ENCODE results near the gene CRYGN. TPM values are rescaled to one million over a fixed set of nuclear protein-coding genes. Genes with fewer than 3 reads are reported as not detected.

Gene CRYGN
- total and polyA plus RNA-seq, 2 donors from 2014 or later: 0.22 TPM; not detected in 1

DNA sequence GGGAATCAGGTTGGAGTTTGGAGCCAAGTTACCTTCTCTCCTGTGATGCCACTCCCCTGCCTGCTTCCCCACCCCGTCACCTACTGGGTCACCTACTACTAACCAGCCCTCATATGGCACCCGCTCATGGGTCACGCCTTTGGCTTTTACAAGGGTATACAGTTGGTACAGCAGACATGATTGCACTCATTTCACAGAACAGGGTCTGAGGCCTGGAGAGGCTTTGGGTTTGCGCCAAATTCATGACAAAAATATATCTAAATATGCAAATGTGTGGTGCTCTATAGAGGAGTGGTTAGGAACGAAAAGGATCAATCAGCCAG lies 10.7 kb downstream of the CRYGN start:
- intact Hi-C loops (cut with DNase I): no loop called here
- Histone ChIP-seq H3K9ac (ENCODE audit: low read length in 3 of 3) (no peak overlapping the region), H3K27me3 (ENCODE audit: control insufficient read depth, insufficient read depth, low read length) (no peaks in the 10 kb centered on the region), H3K9me3 (ENCODE audit: control insufficient read depth in 2 of 3, insufficient read depth in 1 of 3, low read length in 3 of 3) (no peaks in the 10 kb centered on the region), H3K4me1 (ENCODE audit: control insufficient read depth in 2 of 3, insufficient read depth in 2 of 3, low read depth in 1 of 3, low read length in 3 of 3) (peaks cover 0 to 8% (median 8%) of the 10 kb centered on the region in 3 donors), H3K4me3 (ENCODE audit: low read length in 3 of 3) (no peak overlapping the region), H3K27ac (ENCODE audit: low read depth in 2 of 2, low read length in 2 of 2) (peak overlapping the region; percentile 9 to 75), H3K36me3 (ENCODE audit: control insufficient read depth in 2 of 3, insufficient read depth in 3 of 3, low read length in 3 of 3) (no peaks in the 10 kb centered on the region)
- no peak for FAIRE-seq
- no peak for DNase-seq
- TF ChIP-seq, protein P1, sequence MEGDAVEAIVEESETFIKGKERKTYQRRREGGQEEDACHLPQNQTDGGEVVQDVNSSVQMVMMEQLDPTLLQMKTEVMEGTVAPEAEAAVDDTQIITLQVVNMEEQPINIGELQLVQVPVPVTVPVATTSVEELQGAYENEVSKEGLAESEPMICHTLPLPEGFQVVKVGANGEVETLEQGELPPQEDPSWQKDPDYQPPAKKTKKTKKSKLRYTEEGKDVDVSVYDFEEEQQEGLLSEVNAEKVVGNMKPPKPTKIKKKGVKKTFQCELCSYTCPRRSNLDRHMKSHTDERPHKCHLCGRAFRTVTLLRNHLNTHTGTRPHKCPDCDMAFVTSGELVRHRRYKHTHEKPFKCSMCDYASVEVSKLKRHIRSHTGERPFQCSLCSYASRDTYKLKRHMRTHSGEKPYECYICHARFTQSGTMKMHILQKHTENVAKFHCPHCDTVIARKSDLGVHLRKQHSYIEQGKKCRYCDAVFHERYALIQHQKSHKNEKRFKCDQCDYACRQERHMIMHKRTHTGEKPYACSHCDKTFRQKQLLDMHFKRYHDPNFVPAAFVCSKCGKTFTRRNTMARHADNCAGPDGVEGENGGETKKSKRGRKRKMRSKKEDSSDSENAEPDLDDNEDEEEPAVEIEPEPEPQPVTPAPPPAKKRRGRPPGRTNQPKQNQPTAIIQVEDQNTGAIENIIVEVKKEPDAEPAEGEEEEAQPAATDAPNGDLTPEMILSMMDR (IDR thresholded peaks at IDR 0.05; ENCODE audit: borderline replicate concordance, extremely low read depth, insufficient read depth): no peak

DNA sequence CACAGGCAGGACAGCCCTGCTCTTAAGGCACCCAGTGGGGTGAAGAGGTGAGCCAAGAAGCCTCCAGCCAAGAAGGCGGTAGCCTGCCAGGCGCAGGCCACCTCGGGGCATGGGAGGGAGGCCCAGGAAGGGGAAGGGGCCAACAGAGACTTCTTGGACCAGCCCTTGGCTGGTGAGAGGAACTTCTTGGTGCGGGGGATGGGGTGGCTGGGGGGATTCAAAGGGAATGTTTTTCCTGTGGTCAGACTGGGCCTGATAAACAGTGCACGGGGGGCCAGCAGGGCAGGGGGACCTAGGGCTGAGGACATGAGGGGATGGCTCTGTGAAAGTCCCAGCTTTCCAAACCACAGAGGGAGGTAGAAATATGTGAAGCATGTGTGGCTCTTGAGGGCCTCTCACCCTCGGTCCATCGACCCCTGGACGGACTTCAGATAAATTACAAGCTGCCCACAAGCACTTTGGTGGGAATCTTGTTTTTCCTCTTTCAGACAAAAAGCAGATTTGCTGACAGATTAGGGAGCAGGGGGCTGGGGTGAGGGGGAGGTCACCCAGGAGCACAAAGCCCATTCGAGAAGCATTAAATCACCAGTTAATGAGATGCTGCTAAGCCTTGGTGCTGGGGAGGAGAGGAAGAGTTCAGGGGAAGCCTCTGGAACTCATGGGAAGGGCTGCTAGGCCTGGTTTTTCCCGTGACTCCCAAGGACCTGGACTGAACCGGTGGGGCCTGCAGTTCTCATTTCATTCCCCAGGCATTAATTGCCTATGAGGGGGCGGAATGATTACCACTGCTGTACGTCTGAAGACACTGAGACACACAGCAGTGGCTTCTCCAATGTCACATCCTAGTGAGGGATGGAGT lies 11.3 kb downstream of the CRYGN start:
- Histone ChIP-seq H3K27me3 (ENCODE audit: control insufficient read depth, insufficient read depth, low read length) (no peaks in the 10 kb centered on the region), H3K27ac (ENCODE audit: low read depth in 2 of 2, low read length in 2 of 2) (peak overlapping the region; percentile 9 to 75), H3K4me1 (ENCODE audit: control insufficient read depth in 2 of 3, insufficient read depth in 2 of 3, low read depth in 1 of 3, low read length in 3 of 3) (peaks cover 0 to 8% (median 8%) of the 10 kb centered on the region in 3 donors), H3K9ac (ENCODE audit: low read length in 3 of 3) (no peak overlapping the region), H3K9me3 (ENCODE audit: control insufficient read depth in 2 of 3, insufficient read depth in 1 of 3, low read length in 3 of 3) (no peaks in the 10 kb centered on the region), H3K36me3 (ENCODE audit: control insufficient read depth in 2 of 3, insufficient read depth in 3 of 3, low read length in 3 of 3) (no peaks in the 10 kb centered on the region), H3K4me3 (ENCODE audit: low read length in 3 of 3) (no peak overlapping the region)
- peak; percentile 88 to 97 (median 91) for DNase-seq
- TF ChIP-seq, protein P1 (IDR thresholded peaks at IDR 0.05; ENCODE audit: borderline replicate concordance, extremely low read depth, insufficient read depth): no peak
- no peak for FAIRE-seq
- intact Hi-C loops (cut with DNase I): no loop called here

DNA sequence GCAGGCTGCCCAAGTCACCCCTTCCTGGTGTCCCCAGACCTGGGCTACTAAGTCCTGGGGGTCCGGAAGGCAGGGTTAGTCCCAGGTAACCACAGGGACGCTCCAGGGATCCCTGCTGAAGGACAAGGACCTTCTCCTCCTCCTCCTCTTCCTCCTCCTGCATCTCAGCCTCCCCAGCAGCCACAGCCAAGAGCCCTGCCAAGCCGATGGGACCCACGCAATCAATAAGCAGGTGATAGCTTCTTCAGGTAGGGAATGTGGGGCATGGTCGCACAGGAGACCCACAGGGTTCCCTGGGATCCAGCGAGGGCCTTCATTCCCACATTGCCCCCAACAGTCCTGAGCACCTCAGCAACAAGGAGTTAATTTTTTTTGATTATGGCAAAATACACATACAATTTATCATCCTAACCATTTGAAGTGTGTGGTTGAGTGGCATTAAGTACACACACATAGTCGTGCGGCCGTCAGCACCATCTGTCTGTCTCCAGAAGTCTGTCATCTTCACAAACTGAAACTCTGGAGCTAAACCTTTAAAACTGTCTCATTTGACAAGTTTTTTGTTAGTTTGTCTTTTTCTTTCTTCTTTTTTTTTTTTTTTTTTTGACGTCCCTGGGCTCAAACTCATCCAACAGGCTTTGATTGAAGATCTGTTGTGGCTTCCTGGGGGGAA lies 12.1 kb downstream of the CRYGN start:
- Histone ChIP-seq H3K4me3 (ENCODE audit: low read length in 3 of 3) (no peak overlapping the region), H3K27ac (ENCODE audit: low read depth in 2 of 2, low read length in 2 of 2) (peak overlapping the region in 1 of 2 donors; percentile 75), H3K36me3 (ENCODE audit: control insufficient read depth in 2 of 3, insufficient read depth in 3 of 3, low read length in 3 of 3) (no peaks in the 10 kb centered on the region), H3K27me3 (ENCODE audit: control insufficient read depth, insufficient read depth, low read length) (no peaks in the 10 kb centered on the region), H3K9ac (ENCODE audit: low read length in 3 of 3) (no peak overlapping the region), H3K9me3 (ENCODE audit: control insufficient read depth in 2 of 3, insufficient read depth in 1 of 3, low read length in 3 of 3) (no peaks in the 10 kb centered on the region), H3K4me1 (ENCODE audit: control insufficient read depth in 2 of 3, insufficient read depth in 2 of 3, low read depth in 1 of 3, low read length in 3 of 3) (peaks cover 0 to 8% (median 8%) of the 10 kb centered on the region in 3 donors)
- TF ChIP-seq, protein P1 (IDR thresholded peaks at IDR 0.05; ENCODE audit: borderline replicate concordance, extremely low read depth, insufficient read depth): no peak
- DNase-seq (peak in 2 of 5 donors; percentile 46 to 61), FAIRE-seq (no peak)
- intact Hi-C loops (cut with DNase I): no loop called here
